Adrenal gland (tissue), 12 donors: ENCODE results near the gene CA10. TPM values are rescaled to one million over a fixed set of nuclear protein-coding genes. Genes with fewer than 3 reads are reported as not detected.

ENCODE experiments used
- DNase-seq, 7 donors: peaks; one replicate each; pipeline ENCODE4 v3.0.0-alpha.2; 2019 to 2020
- H3K27ac ChIP-seq, 5 donors: fragments of 200-600 bp; sonication (generic) in 4 of 5; 1 replicate in 3 of 5; 2 replicates in 2 of 5; pipeline versions ENCODE4 v1.5.1 to v1.8.0; 2016 to 2020; ENCODE audit warnings: mild to moderate bottlenecking in 1 of 5
- H3K27me3 ChIP-seq: fragments of 200-600 bp; 2 replicates; pipeline ENCODE4 v1.8.0; 2021
- H3K36me3 ChIP-seq, 2 donors: fragments of 200-600 bp; replicated peaks in 1 of 2; 1 replicate in 1 of 2; 2 replicates in 1 of 2; pipeline versions ENCODE4 v1.5.1 to v1.8.0; 2018 to 2022
- H3K4me1 ChIP-seq, 2 donors: fragments of 200-600 bp; replicated peaks in 1 of 2; 1 replicate in 1 of 2; 2 replicates in 1 of 2; pipeline versions ENCODE4 v1.5.1 to v1.8.0; 2018 to 2021
- H3K4me3 ChIP-seq, 4 donors: fragments of 200-600 bp; sonication (generic) in 3 of 4; one replicate each; pipeline ENCODE4 v1.5.1; 2016 to 2018
- H3K9me3 ChIP-seq, 3 donors: fragments of 200-600 bp; sonication (generic) in 1 of 3; replicated peaks in 1 of 3; 1 replicate in 2 of 3; 2 replicates in 1 of 3; pipeline versions ENCODE4 v1.5.1 to v1.8.0; 2016 to 2021
- CTCF ChIP-seq, 6 experiments: fragments of 450-650 bp in 4 of 6; fragments of 200-600 bp in 2 of 6; sonication (generic) in 1 of 6; IDR thresholded peaks; 1 replicate in 5 of 6; 2 replicates in 1 of 6; pipeline versions ENCODE4 v1.5.1 to v1.8.0; 2016 to 2021; ENCODE audit warnings: antibody characterized with exemption in 6 of 6, mild to moderate bottlenecking in 2 of 6, moderate library complexity in 1 of 6
- POLR2A ChIP-seq, 2 donors: fragments of 450-650 bp; IDR thresholded peaks; one replicate each; pipeline ENCODE4 v1.6.1; 2017; ENCODE audit warnings: antibody characterized with exemption in 2 of 2, mild to moderate bottlenecking in 2 of 2, moderate library complexity in 1 of 2
- WGBS, 4 donors: extraction: QIAGEN DNeasy Blood & Tissue Kit in 2 of 4; methylation state at CpG; one replicate each; pipeline versions ENCODE4 v1.1.5 to v1.1.7; 2013 to 2017; 5-methylcytosine and 5-hydroxymethylcytosine counted together
- intact Hi-C, 2 donors: fragments of 100-400 bp; cut with DNase I; formaldehyde crosslinking; loops; one replicate each; pipeline versions ENCODE4 v1.14.1 to v1.15.0; 2022 to 2023
- polyA plus RNA-seq, 3 donors: library from polyadenylated mRNA; stranded (reverse); fragments of 200-250 nt in 2 of 3; fragments of 350-450 nt in 1 of 3; fragmentation: Illumina TruSeq in 1 of 3; extraction: RNeasy Lipid Tissue Mini Kit (QIAGEN cat#74804) in 1 of 3; gene quantifications; one replicate each; pipeline ENCODE4 v1.2.3, GENCODE V29; 2013 to 2014
- total RNA-seq, 9 donors: library from RNA; depleted of rRNA in 4 of 9; stranded (reverse); fragments of >200 nt in 4 of 9; fragments of 120-200 nt in 1 of 9; fragmentation: NEBNext Ultra II Directional in 1 of 9; extraction: Animal tissue kit (Norgen Biotek cat#: 25700) in 1 of 9; gene quantifications; one replicate each; pipeline versions ENCODE4 v1.1.0 to v1.2.4, GENCODE V29; 2013 to 2023
- donor health status: healthy with polysubstance abuse.
- donor health status: Bipolar disorder and iron deficiency.
- donor health status: DM: yes; HTN: yes; CAD: no.
- donor health status: DM: no; HTN: no; CAD: no.
- donor health status: DM: no; HTN: no; CAD: no.
- donor health status: DM: yes; HTN: yes; CAD: no.

The CA10 gene
- total and polyA plus RNA-seq, 12 donors: 0.27 to 3.1 (median 2.5) TPM; not detected in 5

- H3K27me3 ChIP-seq: no peaks in the 10 kb centered on the region
- no peaks in the 10 kb centered on the region for H3K4me1 ChIP-seq
- no peaks in the 10 kb centered on the region for H3K9me3 ChIP-seq
- intact Hi-C loops: no loop called here
- TF ChIP-seq POLR2A (IDR thresholded peaks at IDR 0.05) (no peak), CTCF (IDR thresholded peaks at IDR 0.05) (no peak)
- H3K4me3 ChIP-seq: no peak overlapping the region
- DNase-seq: no peak
- H3K36me3 ChIP-seq: no peaks in the 10 kb centered on the region
- no peak overlapping the region for H3K27ac ChIP-seq
- 57 to 73% (median 67%) methylated on average over 4 of the region's 4 CpGs for WGBS, 4 donors
Observed at GRCh38 chr17:51660266-51660665, 498.2 kb downstream of the CA10 start.

- Histone ChIP-seq H3K9me3 (no peaks in the 10 kb centered on the region), H3K4me3 (no peak overlapping the region), H3K4me1 (no peaks in the 10 kb centered on the region), H3K27ac (no peak overlapping the region), H3K27me3 (no peaks in the 10 kb centered on the region), H3K36me3 (no peaks in the 10 kb centered on the region)
- intact Hi-C loops: no loop called here
- no peak for DNase-seq
- TF ChIP-seq POLR2A (IDR thresholded peaks at IDR 0.05) (no peak), CTCF (IDR thresholded peaks at IDR 0.05) (no peak)
Observed at GRCh38 chr17:51657224-51657623, 501.3 kb downstream of the CA10 start.

GRCh38 chr17:51653878-51654277, 504.6 kb downstream of the CA10 start:
- intact Hi-C loops: no loop called here
- 30 to 47% (median 33%) methylated on average over 5 of the region's 5 CpGs for WGBS, 4 donors
- TF ChIP-seq CTCF (IDR thresholded peaks at IDR 0.05) (no peak), POLR2A (IDR thresholded peaks at IDR 0.05) (no peak)
- peak in 1 of 7 donors; percentile 54 for DNase-seq
- no peaks in the 10 kb centered on the region for H3K36me3 ChIP-seq
- no peaks in the 10 kb centered on the region for H3K9me3 ChIP-seq
- no peak overlapping the region for H3K4me3 ChIP-seq
- H3K27ac ChIP-seq: no peak overlapping the region
- H3K4me1 ChIP-seq: no peaks in the 10 kb centered on the region
- no peaks in the 10 kb centered on the region for H3K27me3 ChIP-seq

DNA sequence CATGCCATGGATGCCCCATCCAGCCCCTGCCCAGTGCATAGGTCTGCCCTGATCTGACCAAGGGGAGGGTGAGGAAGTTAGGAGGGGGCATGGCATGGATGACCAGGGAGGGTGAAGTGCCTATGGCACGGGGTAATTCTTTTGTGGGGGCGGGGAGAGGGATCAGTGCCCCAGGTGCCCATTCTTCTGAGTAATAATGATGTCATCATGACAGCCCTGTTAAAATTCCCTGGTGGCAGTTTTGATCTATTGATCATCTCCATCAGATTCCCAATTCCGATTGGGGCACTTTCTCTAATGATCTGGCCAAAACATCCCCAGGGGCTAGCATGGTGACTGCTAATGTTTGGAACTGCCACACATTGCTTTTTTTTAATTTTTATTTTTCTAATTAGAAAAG, 506.0 kb downstream of the CA10 start:
- 39 to 75% (median 62%) methylated on average over 2 to 3 of the region's 3 CpGs for WGBS, 4 donors
- no peaks in the 10 kb centered on the region for H3K36me3 ChIP-seq
- H3K4me1 ChIP-seq: no peaks in the 10 kb centered on the region
- no peak overlapping the region for H3K4me3 ChIP-seq
- no peaks in the 10 kb centered on the region for H3K27me3 ChIP-seq
- H3K27ac ChIP-seq: no peak overlapping the region
- intact Hi-C loops: no loop called here
- no peak for DNase-seq
- no peak for TF ChIP-seq POLR2A (IDR thresholded peaks at IDR 0.05)
- TF ChIP-seq CTCF (IDR thresholded peaks at IDR 0.05): no peak
- H3K9me3 ChIP-seq: no peaks in the 10 kb centered on the region
